Spleen (tissue), 11 donors: ENCODE results near the gene ABCA1. TPM values are rescaled to one million over a fixed set of nuclear protein-coding genes. Genes with fewer than 3 reads are reported as not detected.

Experiments
- DNase-seq: peaks from one replicate; pipeline ENCODE4 v3.0.0-alpha.2; 2020
- H3K27ac ChIP-seq, 8 donors: fragments of 200-600 bp; sonication (generic) in 7 of 8; 1 replicate in 4 of 8; 2 replicates in 4 of 8; pipeline versions ENCODE4 v1.5.0 to v1.8.0; 2016 to 2021; ENCODE audit warnings: inconsistent platforms in 4 of 8, mild to moderate bottlenecking in 4 of 8, moderate library complexity in 1 of 8
- H3K27me3 ChIP-seq, 7 donors: fragments of 200-600 bp; sonication (generic) in 6 of 7; replicated peaks in 1 of 7; 1 replicate in 4 of 7; 2 replicates in 3 of 7; pipeline versions ENCODE4 v1.5.0 to v1.8.0; 2016 to 2021; ENCODE audit warnings: inconsistent platforms in 3 of 7, mild to moderate bottlenecking in 1 of 7
- H3K36me3 ChIP-seq, 6 donors: fragments of 200-600 bp; sonication (generic) in 5 of 6; 1 replicate in 4 of 6; 2 replicates in 2 of 6; pipeline versions ENCODE4 v1.5.0 to v1.8.0; 2016 to 2021; ENCODE audit warnings: inconsistent platforms in 2 of 6
- H3K4me1 ChIP-seq, 6 donors: fragments of 200-600 bp; sonication (generic) in 5 of 6; 1 replicate in 3 of 6; 2 replicates in 3 of 6; pipeline versions ENCODE4 v1.5.0 to v1.8.0; 2016 to 2021; ENCODE audit warnings: inconsistent platforms in 3 of 6
- H3K4me3 ChIP-seq, 8 donors: fragments of 200-600 bp; sonication (generic) in 7 of 8; 1 replicate in 4 of 8; 2 replicates in 4 of 8; pipeline versions ENCODE4 v1.5.0 to v1.8.0; 2016 to 2021; ENCODE audit warnings: inconsistent platforms in 4 of 8, mild to moderate bottlenecking in 4 of 8, moderate library complexity in 2 of 8
- H3K9me3 ChIP-seq, 8 donors: fragments of 200-600 bp; sonication (generic) in 7 of 8; 1 replicate in 4 of 8; 2 replicates in 4 of 8; pipeline versions ENCODE4 v1.5.0 to v1.8.0; 2016 to 2021; ENCODE audit warnings: inconsistent platforms in 4 of 8
- POLR2A ChIP-seq, 3 donors: fragments of 450-650 bp; IDR thresholded peaks; one replicate each; pipeline ENCODE4 v1.5.1; 2017; ENCODE audit warnings: antibody characterized with exemption in 3 of 3, mild to moderate bottlenecking in 1 of 3
- POLR2AphosphoS5 ChIP-seq, 3 donors: sonication (generic); formaldehyde crosslinking; IDR thresholded peaks; one replicate each; pipeline ENCODE4 v1.5.1; 2017; ENCODE audit warnings: antibody characterized with exemption in 3 of 3
- WGBS, 5 donors: extraction: QIAGEN DNeasy Blood & Tissue Kit in 3 of 5; methylation state at CpG; one replicate each; pipeline versions ENCODE4 v1.1.5 to v1.1.7; 2013 to 2018; 5-methylcytosine and 5-hydroxymethylcytosine counted together
- intact Hi-C: fragments of 100-400 bp; cut with DNase I; formaldehyde crosslinking; loops from one replicate; pipeline ENCODE4 v1.15.0; 2023; ENCODE audit warnings: low total_unique reads
- polyA plus RNA-seq, 3 donors: library from polyadenylated mRNA; stranded (reverse); fragments of 200-250 nt; gene quantifications; one replicate each; pipeline ENCODE4 v1.2.1, GENCODE V29; 2013
- total RNA-seq, 7 donors: library from RNA; depleted of rRNA in 3 of 7; stranded (reverse); fragments of >200 nt in 3 of 7; fragmentation: NEBNext Ultra II Directional in 4 of 7; extraction: Animal tissue kit (Norgen Biotek cat#: 25700) in 4 of 7; gene quantifications; one replicate each; pipeline versions ENCODE4 v1.1.0 to v1.2.1, GENCODE V29; 2016 to 2021
- TF ChIP-seq, protein P1 (sequence below), 11 experiments: fragments of 200-600 bp in 7 of 11; fragments of 450-650 bp in 4 of 11; sonication (generic) in 4 of 11; IDR thresholded peaks in 8 of 11; conservative IDR thresholded peaks in 3 of 11; 1 replicate in 7 of 11; 2 replicates in 4 of 11; pipeline versions ENCODE4 v1.4.0 to v1.8.0; 2016 to 2021; ENCODE audit warnings: antibody characterized with exemption in 11 of 11, inconsistent platforms in 4 of 11, mild to moderate bottlenecking in 1 of 11
- donor health status: healthy with polysubstance abuse.
- donor health status: DM: no; HTN: no; CAD: no; lungs with moderate emphysema.
- donor health status: DM: no; HTN: no; CAD: no.
- donor health status: Bipolar disorder and iron deficiency.
- donor health status: healthy.
- donor health status: DM: no; HTN: no; CAD: no.
- donor health status: DM: yes; HTN: yes; CAD: no.

The ABCA1 gene
- total and polyA plus RNA-seq, 10 donors = 4.5 to 78.4 (median 60.2) TPM

DNA sequence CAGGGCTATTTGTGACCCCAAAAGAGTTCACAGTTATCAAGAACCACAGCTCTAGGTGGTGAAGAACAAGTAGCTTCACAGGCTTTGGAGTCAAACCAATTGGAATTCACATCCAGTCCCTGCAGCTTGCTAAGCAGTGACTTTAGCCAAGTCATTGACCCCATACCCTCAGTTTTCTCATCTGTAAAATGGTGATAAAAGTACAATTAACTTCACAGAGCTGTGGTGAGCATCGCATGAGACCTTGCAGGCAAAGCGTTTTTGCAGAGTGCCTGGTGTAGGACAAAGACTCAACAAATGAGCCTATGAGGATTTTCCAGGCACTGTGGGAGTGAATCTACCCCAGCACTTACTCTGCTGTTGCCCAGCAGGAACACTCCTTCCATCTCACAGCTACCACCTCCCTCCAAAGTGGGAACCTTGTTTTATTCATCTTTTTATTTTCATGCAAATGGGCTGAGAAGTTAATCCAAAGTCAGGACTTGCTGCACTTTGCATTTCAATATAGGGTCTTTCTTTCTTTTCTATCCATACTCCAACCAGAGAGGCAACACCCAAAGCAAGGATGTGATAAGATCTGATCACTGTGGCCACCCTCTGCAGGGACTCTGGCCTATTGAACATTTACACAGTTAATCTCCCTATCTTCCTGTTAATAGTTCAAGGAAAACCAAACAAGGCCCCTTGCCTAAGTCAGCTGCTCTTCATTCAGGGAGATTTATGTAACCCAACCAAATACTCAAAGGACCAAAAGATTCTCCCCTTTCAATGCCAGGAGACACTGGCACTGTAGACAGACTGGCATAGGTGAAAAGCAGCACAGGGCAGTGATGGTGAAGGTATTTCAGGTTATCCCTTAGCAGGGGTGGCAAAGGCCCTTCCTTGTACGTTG, 41.9 kb downstream of the ABCA1 start:
- DNase-seq = no peak
- intact Hi-C loops = no loop called here
- H3K36me3 ChIP-seq = peaks cover 0 to 95% (median 15%) of the 10 kb centered on the region in 6 donors
- H3K27me3 ChIP-seq = no peaks in the 10 kb centered on the region
- H3K9me3 ChIP-seq = no peaks in the 10 kb centered on the region
- no peak overlapping the region for H3K4me3 ChIP-seq
- H3K27ac ChIP-seq = no peak overlapping the region
- H3K4me1 ChIP-seq = no peaks in the 10 kb centered on the region
- WGBS, 5 donors = 89 to 94% (median 89%) methylated on average over 3 of the region's 3 CpGs
- TF ChIP-seq POLR2AphosphoS5 (IDR thresholded peaks at IDR 0.05) = no peak

DNA sequence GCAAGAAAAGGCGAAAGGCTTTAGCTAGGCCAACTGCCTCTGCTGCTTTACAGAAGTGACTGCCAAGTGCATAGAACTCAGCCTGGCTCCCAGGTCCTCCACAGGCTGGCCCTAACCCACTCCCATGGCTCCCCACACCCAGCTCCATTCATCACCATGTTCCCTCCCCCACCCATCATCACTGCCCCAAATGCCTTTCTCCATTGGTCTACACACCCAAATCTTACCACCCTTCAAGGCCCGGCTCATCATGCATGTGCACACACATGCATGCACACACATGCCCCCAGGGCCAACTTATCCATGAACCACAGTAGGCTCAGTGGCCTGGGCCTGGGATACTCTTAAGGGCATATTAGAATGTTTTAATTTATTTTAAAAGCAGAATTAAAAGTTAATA, 44.8 kb downstream of the ABCA1 start:
- no peaks in the 10 kb centered on the region for H3K27me3 ChIP-seq
- no peak for DNase-seq
- WGBS, 5 donors = 93 to 97% (median 95%) methylated on average over 2 of the region's 2 CpGs
- H3K4me3 ChIP-seq = no peak overlapping the region
- no peak overlapping the region for H3K27ac ChIP-seq
- TF ChIP-seq, protein P1, sequence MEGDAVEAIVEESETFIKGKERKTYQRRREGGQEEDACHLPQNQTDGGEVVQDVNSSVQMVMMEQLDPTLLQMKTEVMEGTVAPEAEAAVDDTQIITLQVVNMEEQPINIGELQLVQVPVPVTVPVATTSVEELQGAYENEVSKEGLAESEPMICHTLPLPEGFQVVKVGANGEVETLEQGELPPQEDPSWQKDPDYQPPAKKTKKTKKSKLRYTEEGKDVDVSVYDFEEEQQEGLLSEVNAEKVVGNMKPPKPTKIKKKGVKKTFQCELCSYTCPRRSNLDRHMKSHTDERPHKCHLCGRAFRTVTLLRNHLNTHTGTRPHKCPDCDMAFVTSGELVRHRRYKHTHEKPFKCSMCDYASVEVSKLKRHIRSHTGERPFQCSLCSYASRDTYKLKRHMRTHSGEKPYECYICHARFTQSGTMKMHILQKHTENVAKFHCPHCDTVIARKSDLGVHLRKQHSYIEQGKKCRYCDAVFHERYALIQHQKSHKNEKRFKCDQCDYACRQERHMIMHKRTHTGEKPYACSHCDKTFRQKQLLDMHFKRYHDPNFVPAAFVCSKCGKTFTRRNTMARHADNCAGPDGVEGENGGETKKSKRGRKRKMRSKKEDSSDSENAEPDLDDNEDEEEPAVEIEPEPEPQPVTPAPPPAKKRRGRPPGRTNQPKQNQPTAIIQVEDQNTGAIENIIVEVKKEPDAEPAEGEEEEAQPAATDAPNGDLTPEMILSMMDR (IDR thresholded peaks at IDR 0.05 in 8 of 11, conservative IDR thresholded peaks at IDR 0.05 in 3 of 11) = no peak
- no peak for TF ChIP-seq POLR2A (IDR thresholded peaks at IDR 0.05)
- no peak for TF ChIP-seq POLR2AphosphoS5 (IDR thresholded peaks at IDR 0.05)
- no peaks in the 10 kb centered on the region for H3K9me3 ChIP-seq
- intact Hi-C loops = no loop called here
- H3K36me3 ChIP-seq = peaks cover 0 to 100% (median 15%) of the 10 kb centered on the region in 6 donors
- H3K4me1 ChIP-seq = no peaks in the 10 kb centered on the region

DNA sequence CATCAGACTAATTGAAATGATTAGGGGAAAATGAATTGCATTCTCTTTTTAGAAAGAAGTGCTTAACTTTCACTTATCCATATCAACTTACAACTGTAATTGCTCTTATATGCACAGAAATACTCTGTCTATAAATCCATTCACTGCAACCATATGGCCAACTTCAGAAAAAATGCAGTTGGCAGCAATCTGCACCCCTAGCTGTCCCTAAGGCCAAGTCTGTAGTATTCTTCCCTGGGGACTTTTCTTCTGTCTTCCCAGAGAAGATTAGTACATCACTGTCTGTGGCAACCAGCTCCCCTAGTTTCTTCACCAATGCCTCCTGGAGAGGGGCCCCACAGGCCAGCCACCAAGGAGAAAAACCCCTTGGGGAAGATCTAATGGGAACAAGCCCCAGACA, 45.4 kb downstream of the ABCA1 start:
- Histone ChIP-seq H3K9me3 (no peaks in the 10 kb centered on the region), H3K27me3 (no peaks in the 10 kb centered on the region), H3K4me3 (no peak overlapping the region), H3K4me1 (no peaks in the 10 kb centered on the region), H3K27ac (no peak overlapping the region), H3K36me3 (peaks cover 0 to 100% (median 14%) of the 10 kb centered on the region in 6 donors)
- DNase-seq = no peak
- intact Hi-C loops = no loop called here
- TF ChIP-seq POLR2A (IDR thresholded peaks at IDR 0.05) (no peak), POLR2AphosphoS5 (IDR thresholded peaks at IDR 0.05) (no peak)
- TF ChIP-seq, protein P1 (IDR thresholded peaks at IDR 0.05 in 8 of 11, conservative IDR thresholded peaks at IDR 0.05 in 3 of 11) = no peak

DNA sequence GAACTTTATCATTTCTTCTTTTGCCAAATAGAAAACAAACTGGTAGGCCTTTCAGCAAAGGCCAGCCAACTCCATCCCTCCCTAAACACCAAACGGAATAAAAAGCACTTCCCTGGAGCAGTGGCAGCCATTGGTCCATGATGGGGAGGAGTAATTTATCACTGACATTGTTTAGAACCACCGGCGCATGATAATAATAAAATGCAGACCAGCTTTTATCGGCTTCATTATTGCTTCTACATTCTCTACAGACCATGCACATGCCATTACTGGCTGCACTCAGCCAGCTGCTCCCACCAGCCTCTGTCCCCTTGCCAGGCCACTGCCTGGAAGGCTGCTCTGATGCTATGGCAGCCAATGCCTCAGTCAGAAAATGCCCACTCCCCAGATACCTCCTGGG, 45.9 kb downstream of the ABCA1 start:
- 75 to 85% (median 76%) methylated on average over 4 of the region's 4 CpGs for WGBS, 5 donors
- no peaks in the 10 kb centered on the region for H3K9me3 ChIP-seq
- H3K4me3 ChIP-seq = no peak overlapping the region
- no peak overlapping the region for H3K27ac ChIP-seq
- H3K36me3 ChIP-seq = peaks cover 0 to 100% (median 12%) of the 10 kb centered on the region in 6 donors
- TF ChIP-seq, protein P1 (IDR thresholded peaks at IDR 0.05 in 8 of 11, conservative IDR thresholded peaks at IDR 0.05 in 3 of 11) = no peak
- TF ChIP-seq POLR2A (IDR thresholded peaks at IDR 0.05) (no peak), POLR2AphosphoS5 (IDR thresholded peaks at IDR 0.05) (no peak)
- DNase-seq = no peak
- no peaks in the 10 kb centered on the region for H3K27me3 ChIP-seq
- intact Hi-C loops = no loop called here
- no peaks in the 10 kb centered on the region for H3K4me1 ChIP-seq
